ENCODE measurements around the gene CCM2.

DNA sequence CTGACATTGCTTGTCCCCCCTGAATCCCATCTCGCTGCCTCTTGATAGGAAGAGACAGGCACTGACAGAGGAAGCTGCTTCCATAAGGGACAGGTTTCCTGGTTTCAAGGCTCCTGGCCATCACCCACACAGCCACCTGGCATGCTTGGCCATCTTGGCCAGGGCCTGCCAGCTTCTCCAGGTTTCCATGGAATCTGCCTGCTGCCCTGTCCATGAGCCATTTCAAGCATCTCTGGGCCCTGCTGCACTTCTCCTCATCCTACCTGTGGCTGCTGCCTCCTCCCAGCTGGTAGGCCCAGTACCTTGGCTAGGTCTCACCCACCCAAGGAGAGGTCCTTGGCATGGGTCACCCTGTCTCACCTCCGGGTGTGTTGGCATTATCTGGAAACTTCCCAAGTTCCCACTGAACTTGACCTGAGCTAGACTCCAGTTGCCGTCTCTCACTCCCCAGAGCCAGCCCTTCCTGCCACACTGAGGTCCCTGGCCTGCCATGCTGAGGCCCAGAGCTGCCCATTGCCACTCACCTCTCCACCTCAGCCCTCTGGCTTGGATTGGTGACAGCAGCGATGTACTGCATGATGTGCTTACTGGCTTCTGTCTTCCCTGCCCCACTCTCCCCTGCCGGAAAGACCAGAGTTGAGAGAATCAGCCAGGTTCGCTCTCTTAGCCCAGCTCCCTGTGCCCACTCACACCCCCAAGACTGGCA is 23.8 kb upstream of the CCM2 start:
- TF ChIP-seq CTCF (conservative IDR thresholded peaks at IDR 0.05; ENCODE audit: low read depth in 2 of 2) (no peak), POLR2AphosphoS5 (IDR thresholded peaks at IDR 0.05; ENCODE audit: low read depth) (no peak), EZH2 (IDR thresholded peaks at IDR 0.05; ENCODE audit: low read depth, unreplicated experiment) (no peak), EZH2phosphoT487 (IDR thresholded peaks at IDR 0.05; ENCODE audit: unreplicated experiment) (no peak), ZNF462 (CRISPR knock-in tag; IDR thresholded peaks at IDR 0.05) (no peak), STAT1 (IDR thresholded peaks at IDR 0.05; ENCODE audit: unreplicated experiment) (no peak), ZNF114 (CRISPR knock-in tag; IDR thresholded peaks at IDR 0.05) (no peak), CREB1 (CRISPR knock-in tag; IDR thresholded peaks at IDR 0.05; ENCODE audit: low read depth) (no peak)
- TF ChIP-seq, protein P1, sequence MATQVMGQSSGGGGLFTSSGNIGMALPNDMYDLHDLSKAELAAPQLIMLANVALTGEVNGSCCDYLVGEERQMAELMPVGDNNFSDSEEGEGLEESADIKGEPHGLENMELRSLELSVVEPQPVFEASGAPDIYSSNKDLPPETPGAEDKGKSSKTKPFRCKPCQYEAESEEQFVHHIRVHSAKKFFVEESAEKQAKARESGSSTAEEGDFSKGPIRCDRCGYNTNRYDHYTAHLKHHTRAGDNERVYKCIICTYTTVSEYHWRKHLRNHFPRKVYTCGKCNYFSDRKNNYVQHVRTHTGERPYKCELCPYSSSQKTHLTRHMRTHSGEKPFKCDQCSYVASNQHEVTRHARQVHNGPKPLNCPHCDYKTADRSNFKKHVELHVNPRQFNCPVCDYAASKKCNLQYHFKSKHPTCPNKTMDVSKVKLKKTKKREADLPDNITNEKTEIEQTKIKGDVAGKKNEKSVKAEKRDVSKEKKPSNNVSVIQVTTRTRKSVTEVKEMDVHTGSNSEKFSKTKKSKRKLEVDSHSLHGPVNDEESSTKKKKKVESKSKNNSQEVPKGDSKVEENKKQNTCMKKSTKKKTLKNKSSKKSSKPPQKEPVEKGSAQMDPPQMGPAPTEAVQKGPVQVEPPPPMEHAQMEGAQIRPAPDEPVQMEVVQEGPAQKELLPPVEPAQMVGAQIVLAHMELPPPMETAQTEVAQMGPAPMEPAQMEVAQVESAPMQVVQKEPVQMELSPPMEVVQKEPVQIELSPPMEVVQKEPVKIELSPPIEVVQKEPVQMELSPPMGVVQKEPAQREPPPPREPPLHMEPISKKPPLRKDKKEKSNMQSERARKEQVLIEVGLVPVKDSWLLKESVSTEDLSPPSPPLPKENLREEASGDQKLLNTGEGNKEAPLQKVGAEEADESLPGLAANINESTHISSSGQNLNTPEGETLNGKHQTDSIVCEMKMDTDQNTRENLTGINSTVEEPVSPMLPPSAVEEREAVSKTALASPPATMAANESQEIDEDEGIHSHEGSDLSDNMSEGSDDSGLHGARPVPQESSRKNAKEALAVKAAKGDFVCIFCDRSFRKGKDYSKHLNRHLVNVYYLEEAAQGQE (IDR thresholded peaks at IDR 0.05; ENCODE audit: unreplicated experiment), result no peak

Data from GM23338 (cell line).